K562 (cell line): ENCODE results near the gene CMTM4. TPM values are rescaled to one million over a fixed set of nuclear protein-coding genes. Genes with fewer than 3 reads are reported as not detected.

Experiments used
- BACH1 ChIP-seq: fragments of 200-800 bp; sonication (Bioruptor generic); IDR thresholded peaks from 2 replicates; pipeline ENCODE4 v1.6.1; 2016; ENCODE audit warnings: missing genetic modification characterization, missing compliant biosample characterization
- CEBPB ChIP-seq: fragments of 450-650 bp; IDR thresholded peaks from 2 replicates; pipeline ENCODE4 v1.6.1; 2016; ENCODE audit warnings: missing genetic modification characterization, missing compliant biosample characterization
- CHCHD3 ChIP-seq: fragments of 250-450 bp; sonication (Bioruptor Pico); IDR thresholded peaks from 2 replicates; pipeline ENCODE4 v2.1.2; 2022; ENCODE audit warnings: mild to moderate bottlenecking
- CREB1 ChIP-seq, 2 experiments: sonication (generic) in 1 of 2; formaldehyde crosslinking in 1 of 2; IDR thresholded peaks; 2 replicates each; pipeline versions ENCODE4 v1.6.1 to v1.8.0; 2012 to 2022; ENCODE audit warnings: inconsistent platforms in 1 of 2, mild to moderate bottlenecking in 1 of 2, missing genetic modification reagents in 1 of 2, moderate library complexity in 1 of 2
- DMBX1 ChIP-seq: fragments of 250-450 bp; sonication (Bioruptor Pico); IDR thresholded peaks from 2 replicates; pipeline ENCODE4 v1.8.0; 2022; ENCODE audit warnings: inconsistent platforms, mild to moderate bottlenecking, moderate library complexity, borderline replicate concordance
- MEF2A ChIP-seq: IDR thresholded peaks from 2 replicates; pipeline ENCODE4 v1.6.1; 2011; ENCODE audit warnings: low read depth, mild to moderate bottlenecking, low read length, moderate library complexity; ENCODE audit not compliant: control insufficient read depth
- MEIS2 ChIP-seq: fragments of 450-650 bp; IDR thresholded peaks from 2 replicates; pipeline ENCODE4 v1.6.1; 2014; ENCODE audit warnings: mild to moderate bottlenecking; ENCODE audit not compliant: partially characterized antibody
- NR4A1 ChIP-seq, 2 experiments: fragments of 250-450 bp in 1 of 2; fragments of 450-650 bp in 1 of 2; sonication (Bioruptor Pico) in 1 of 2; IDR thresholded peaks; 2 replicates each; pipeline versions ENCODE4 v1.4.0 to v1.6.1; 2016 to 2020; ENCODE audit warnings: mild to moderate bottlenecking in 2 of 2, missing compliant biosample characterization in 1 of 2, missing genetic modification characterization in 1 of 2, moderate library complexity in 1 of 2
- PTTG1 ChIP-seq: fragments of 450-650 bp; IDR thresholded peaks from 2 replicates; pipeline ENCODE4 v1.6.1; 2016; ENCODE audit warnings: low read depth, mild to moderate bottlenecking, missing genetic modification characterization, missing compliant biosample characterization
- RAD21 ChIP-seq, 2 experiments: fragments of 250-450 bp in 1 of 2; fragments of 450-650 bp in 1 of 2; sonication (Bioruptor Pico) in 1 of 2; formaldehyde crosslinking in 1 of 2; IDR thresholded peaks in 1 of 2; conservative IDR thresholded peaks in 1 of 2; 2 replicates each; pipeline versions ENCODE4 v1.4.0 to v1.8.0; 2020 to 2022; ENCODE audit warnings: mild to moderate bottlenecking in 2 of 2, moderate library complexity in 1 of 2
- SIN3B ChIP-seq: fragments of 450-650 bp; IDR thresholded peaks from 2 replicates; pipeline ENCODE4 v1.6.1; 2017; ENCODE audit warnings: low read depth, mild to moderate bottlenecking, moderate library complexity
- ZNF583 ChIP-seq: fragments of 250-450 bp; sonication (Bioruptor Pico); IDR thresholded peaks from 2 replicates; pipeline ENCODE4 v1.4.0; 2020
- polyA plus RNA-seq, 8 experiments: library from polyadenylated mRNA; depleted of rRNA in 4 of 8; stranded (reverse) in 5 of 8; unstranded in 3 of 8; fragments of >200 nt; fragmentation: Nextera tagmentation in 2 of 8; fragmentation: Illumina TruSeq in 1 of 8; extraction: Ambion mirVana in 2 of 8; extraction: Trizol in 1 of 8; gene quantifications; 2 replicates each; pipeline versions ENCODE4 v1.2.1 to v1.2.3, GENCODE V29; 2011 to 2014; ENCODE audit warnings: inconsistent platforms in 1 of 8, missing spikeins in 1 of 8
- total RNA-seq, 7 experiments: library from RNA; depleted of rRNA in 6 of 7; stranded (reverse); fragments of >200 nt in 6 of 7; fragmentation: Illumina TruSeq in 2 of 7; extraction: Trizol in 2 of 7; gene quantifications; 2 replicates each; pipeline versions ENCODE4 v1.2.1 to v1.2.3, GENCODE V29; 2011 to 2021; ENCODE audit warnings: low replicate concordance in 1 of 7
- TF ChIP-seq, protein P1 (sequence below), 2 experiments: IDR thresholded peaks; 2 replicates each; pipeline ENCODE4 v1.6.1; 2012; ENCODE audit warnings: improper control_type of control experiment in 2 of 2, low read depth in 2 of 2, low read length in 2 of 2, borderline replicate concordance in 1 of 2
- TF ChIP-seq, protein P2 (sequence below), 2 experiments: fragments of 250-450 bp in 1 of 2; fragments of 450-650 bp in 1 of 2; sonication (Bioruptor Pico) in 1 of 2; IDR thresholded peaks; 2 replicates each; pipeline versions ENCODE4 v1.6.1 to v1.8.0; 2016 to 2021; ENCODE audit warnings: mild to moderate bottlenecking in 2 of 2, moderate library complexity in 2 of 2, missing compliant biosample characterization in 1 of 2, missing genetic modification characterization in 1 of 2
- TF ChIP-seq, protein P3 (sequence below): fragments of 450-650 bp; IDR thresholded peaks from 2 replicates; pipeline ENCODE4 v1.6.1; 2016; ENCODE audit warnings: low read depth, mild to moderate bottlenecking, moderate library complexity
- TF ChIP-seq, protein P4 (sequence below): fragments of 450-650 bp; conservative IDR thresholded peaks from 2 replicates; pipeline ENCODE4 v1.6.1; 2016; ENCODE audit warnings: missing genetic modification characterization, low read depth, mild to moderate bottlenecking, missing compliant biosample characterization, moderate library complexity

The CMTM4 gene
- total and polyA plus RNA-seq, 9 of the 15 experiments (the other 6 are each of a cell fraction or from before 2014, with no cell fraction given), result 2.0 to 21.3 (median 12.5) TPM

DNA sequence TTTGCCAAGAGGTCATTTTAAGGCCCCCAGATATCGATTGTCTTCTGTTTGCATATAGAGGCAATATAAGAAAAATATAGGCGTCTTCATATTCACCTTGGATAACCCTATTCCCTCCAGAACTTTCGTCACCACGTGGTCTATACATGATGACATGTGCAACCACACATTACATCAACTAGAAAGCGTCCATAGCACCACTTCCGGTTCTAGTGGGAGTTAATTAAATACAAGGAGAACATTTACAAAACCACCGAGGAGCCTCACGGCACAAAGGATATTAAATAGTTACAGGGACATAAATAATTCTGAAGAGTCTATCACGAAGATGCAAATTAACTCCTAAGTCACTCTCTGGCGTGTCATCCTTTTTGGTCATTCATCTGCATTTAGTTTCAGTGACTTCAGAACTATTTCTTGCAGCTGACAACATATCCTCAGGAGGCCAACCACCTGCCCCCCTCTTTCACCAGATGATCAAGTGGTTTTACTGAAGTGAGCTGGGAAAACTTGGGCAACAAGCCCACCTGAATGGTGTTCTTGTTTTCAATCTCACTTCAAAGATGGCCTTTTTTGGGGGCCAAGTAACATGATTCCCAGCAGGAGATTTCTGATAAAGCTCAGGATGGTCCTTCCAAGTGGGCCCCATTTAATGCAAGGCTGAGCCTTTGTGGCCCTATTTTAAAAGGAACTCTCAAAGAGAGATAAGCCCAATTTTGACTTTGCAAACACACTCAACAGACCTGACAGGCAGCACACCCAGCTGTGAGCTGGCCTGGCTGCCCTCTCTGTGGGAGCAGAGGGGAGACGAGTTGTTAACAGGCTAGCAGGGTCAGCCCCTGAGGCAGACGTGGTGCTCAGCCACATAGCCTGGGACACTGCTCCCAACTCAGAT lies 76.8 kb downstream of the CMTM4 start (continued):
- TF ChIP-seq, protein P1, sequence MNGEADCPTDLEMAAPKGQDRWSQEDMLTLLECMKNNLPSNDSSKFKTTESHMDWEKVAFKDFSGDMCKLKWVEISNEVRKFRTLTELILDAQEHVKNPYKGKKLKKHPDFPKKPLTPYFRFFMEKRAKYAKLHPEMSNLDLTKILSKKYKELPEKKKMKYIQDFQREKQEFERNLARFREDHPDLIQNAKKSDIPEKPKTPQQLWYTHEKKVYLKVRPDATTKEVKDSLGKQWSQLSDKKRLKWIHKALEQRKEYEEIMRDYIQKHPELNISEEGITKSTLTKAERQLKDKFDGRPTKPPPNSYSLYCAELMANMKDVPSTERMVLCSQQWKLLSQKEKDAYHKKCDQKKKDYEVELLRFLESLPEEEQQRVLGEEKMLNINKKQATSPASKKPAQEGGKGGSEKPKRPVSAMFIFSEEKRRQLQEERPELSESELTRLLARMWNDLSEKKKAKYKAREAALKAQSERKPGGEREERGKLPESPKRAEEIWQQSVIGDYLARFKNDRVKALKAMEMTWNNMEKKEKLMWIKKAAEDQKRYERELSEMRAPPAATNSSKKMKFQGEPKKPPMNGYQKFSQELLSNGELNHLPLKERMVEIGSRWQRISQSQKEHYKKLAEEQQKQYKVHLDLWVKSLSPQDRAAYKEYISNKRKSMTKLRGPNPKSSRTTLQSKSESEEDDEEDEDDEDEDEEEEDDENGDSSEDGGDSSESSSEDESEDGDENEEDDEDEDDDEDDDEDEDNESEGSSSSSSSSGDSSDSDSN (IDR thresholded peaks at IDR 0.05; ENCODE audit: borderline replicate concordance in 1 of 2, low read depth in 2 of 2, low read length in 2 of 2), result 0 out of 4 replicates have a peak, but pooled peaks of 1 of the 2 experiments have one; percentile 11
- TF ChIP-seq MEF2A (peak; percentile 35; the same call in 1 of the 2 replicates), RAD21 (CRISPR knock-in tag; conservative IDR thresholded peaks at IDR 0.05 in 1 of 2, IDR thresholded peaks at IDR 0.05 in 1 of 2) (no peak), CREB1 (IDR thresholded peaks at IDR 0.05) (0 out of 2 replicates have a peak, but pooled peaks have one; percentile 27), CREB1 (CRISPR knock-in tag; IDR thresholded peaks at IDR 0.05) (no peak), SIN3B (no peak), DMBX1 (CRISPR knock-in tag) (peak; percentile 38; the same call in 1 of the 2 replicates), CHCHD3 (no peak), NR4A1 (CRISPR knock-in tag; IDR thresholded peaks at IDR 0.05) (no peak), NR4A1 (tag; IDR thresholded peaks at IDR 0.05) (peak; percentile 38; the same call in 1 of the 2 replicates), PTTG1 (tag) (no peak), ZNF583 (CRISPR knock-in tag) (no peak), CEBPB (tag) (peak; percentile 40), BACH1 (tag) (0 out of 2 replicates have a peak, but pooled peaks have one; percentile 25), MEIS2 (peak; percentile 46)
- TF ChIP-seq, protein P2, sequence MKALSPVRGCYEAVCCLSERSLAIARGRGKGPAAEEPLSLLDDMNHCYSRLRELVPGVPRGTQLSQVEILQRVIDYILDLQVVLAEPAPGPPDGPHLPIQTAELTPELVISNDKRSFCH (CRISPR knock-in tag; IDR thresholded peaks at IDR 0.05), result no peak
- TF ChIP-seq, protein P2 (tag; IDR thresholded peaks at IDR 0.05), result no peak
- TF ChIP-seq, protein P3, sequence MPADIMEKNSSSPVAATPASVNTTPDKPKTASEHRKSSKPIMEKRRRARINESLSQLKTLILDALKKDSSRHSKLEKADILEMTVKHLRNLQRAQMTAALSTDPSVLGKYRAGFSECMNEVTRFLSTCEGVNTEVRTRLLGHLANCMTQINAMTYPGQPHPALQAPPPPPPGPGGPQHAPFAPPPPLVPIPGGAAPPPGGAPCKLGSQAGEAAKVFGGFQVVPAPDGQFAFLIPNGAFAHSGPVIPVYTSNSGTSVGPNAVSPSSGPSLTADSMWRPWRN, result no peak
- TF ChIP-seq, protein P4, sequence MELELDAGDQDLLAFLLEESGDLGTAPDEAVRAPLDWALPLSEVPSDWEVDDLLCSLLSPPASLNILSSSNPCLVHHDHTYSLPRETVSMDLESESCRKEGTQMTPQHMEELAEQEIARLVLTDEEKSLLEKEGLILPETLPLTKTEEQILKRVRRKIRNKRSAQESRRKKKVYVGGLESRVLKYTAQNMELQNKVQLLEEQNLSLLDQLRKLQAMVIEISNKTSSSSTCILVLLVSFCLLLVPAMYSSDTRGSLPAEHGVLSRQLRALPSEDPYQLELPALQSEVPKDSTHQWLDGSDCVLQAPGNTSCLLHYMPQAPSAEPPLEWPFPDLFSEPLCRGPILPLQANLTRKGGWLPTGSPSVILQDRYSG (tag), result 0 out of 2 replicates have a peak, but pooled peaks have one; percentile 14
